Right lobe of liver (tissue), 6 donors: ENCODE data around the gene EXPH5. TPM values are rescaled to one million over a fixed set of nuclear protein-coding genes. Genes with fewer than 3 reads are reported as not detected.

Experiments
- ATAC-seq, 4 donors: fragments of 200-7000 bp; cut with Tn5 transposase; one replicate each; pipeline ENCODE4 v1.9.1; 2020; ENCODE audit warnings: mild to moderate bottlenecking in 4 of 4, moderate library complexity in 4 of 4
- DNase-seq, 3 donors: peaks; one replicate each; pipeline ENCODE4 v3.0.0-alpha.2; 2020
- H3K27ac ChIP-seq, 3 donors: fragments of 200-600 bp; one replicate each; pipeline ENCODE4 v1.8.0; 2022
- H3K27me3 ChIP-seq, 2 donors: fragments of 200-600 bp; one replicate each; pipeline ENCODE4 v1.8.0; 2022
- H3K36me3 ChIP-seq, 4 donors: fragments of 200-600 bp; sonication (generic) in 1 of 4; one replicate each; pipeline versions ENCODE4 v1.5.1 to v1.8.0; 2017 to 2022; ENCODE audit warnings: control low read depth in 1 of 4
- H3K4me1 ChIP-seq, 4 donors: fragments of 200-600 bp; sonication (generic) in 1 of 4; one replicate each; pipeline versions ENCODE4 v1.5.1 to v1.8.0; 2017 to 2022; ENCODE audit warnings: control low read depth in 1 of 4
- H3K4me3 ChIP-seq, 3 donors: fragments of 200-600 bp; one replicate each; pipeline ENCODE4 v1.8.0; 2022
- H3K9me3 ChIP-seq, 4 donors: fragments of 200-600 bp; sonication (generic) in 1 of 4; one replicate each; pipeline versions ENCODE4 v1.5.1 to v1.8.0; 2017 to 2022; ENCODE audit warnings: control low read depth in 1 of 4
- POLR2A ChIP-seq: fragments of 450-650 bp; IDR thresholded peaks from one replicate; pipeline ENCODE4 v1.6.1; 2017; ENCODE audit warnings: antibody characterized with exemption, mild to moderate bottlenecking
- WGBS: methylation state at CpG from one replicate; pipeline ENCODE4 v1.1.6; 2018; ENCODE audit warnings: low coverage, low lambda C conversion rate; ENCODE audit not compliant: insufficient coverage; ENCODE audit errors: missing lambda C conversion rate; 5-methylcytosine and 5-hydroxymethylcytosine counted together
- intact Hi-C, 2 donors: fragments of 100-400 bp; cut with DNase I; formaldehyde crosslinking; loops; one replicate each; pipeline versions ENCODE4 v1.11.2 to v1.14.1; 2022
- total RNA-seq, 6 experiments: library from RNA; depleted of rRNA in 2 of 6; stranded (reverse); fragments of >200 nt in 2 of 6; fragmentation: NEBNext Ultra II Directional in 3 of 6; extraction: Animal tissue kit (Norgen Biotek cat#: 25700) in 3 of 6; gene quantifications; one replicate each; pipeline versions ENCODE4 v1.1.0 to v1.2.4, GENCODE V29; 2016 to 2023
- TF ChIP-seq, protein P1 (sequence below), 4 donors: fragments of 200-600 bp in 3 of 4; fragments of 450-650 bp in 1 of 4; IDR thresholded peaks; one replicate each; pipeline versions ENCODE4 v1.5.1 to v1.8.0; 2016 to 2022; ENCODE audit warnings: antibody characterized with exemption in 4 of 4, mild to moderate bottlenecking in 2 of 4
- donor health status: DM: no; HTN: yes; CAD: no.
- donor health status: DM: no; HTN: no; CAD: no.
- donor health status: DM: no; HTN: no; CAD: no.
- donor health status: DM: no; HTN: yes; CAD: no.
- donor health status: DM: no; HTN: yes; CAD: no.

EXPH5 gene
- total RNA-seq, 6 experiments from 2014 or later: 8.3 to 12.4 (median 10.2) TPM

DNA sequence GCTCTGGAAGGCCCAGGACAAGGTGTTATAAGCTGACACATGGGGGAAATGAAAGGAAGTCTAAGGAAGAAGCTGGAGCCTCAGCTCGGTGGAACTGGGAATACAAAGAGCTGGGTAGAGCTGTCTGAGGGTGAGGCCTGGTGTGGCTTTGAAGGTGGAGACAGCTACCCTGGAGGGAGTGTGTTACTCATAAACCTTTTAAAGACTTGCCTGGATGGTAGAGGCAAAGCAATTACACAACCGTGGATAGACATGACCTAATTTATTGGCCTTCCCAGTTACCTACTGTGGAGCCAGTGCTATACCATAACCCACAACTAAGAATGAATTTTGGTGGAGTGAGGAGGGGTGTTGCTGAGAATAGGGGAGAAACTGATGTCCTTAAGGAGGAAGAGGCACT, 22.6 kb downstream of the EXPH5 start:
- no peaks in the 10 kb centered on the region for H3K27me3 ChIP-seq
- intact Hi-C loops: no loop called here
- DNase-seq (no peak), ATAC-seq (peak in 3 of 4 donors; percentile 8 to 54 (median 43))
- no peaks in the 10 kb centered on the region for H3K36me3 ChIP-seq
- H3K9me3 ChIP-seq: no peaks in the 10 kb centered on the region
- H3K27ac ChIP-seq: peak overlapping the region in 1 of 3 donors; percentile 65
- peaks cover 0 to 29% (median 6%) of the 10 kb centered on the region in 4 donors for H3K4me1 ChIP-seq
- no peak for TF ChIP-seq POLR2A
- TF ChIP-seq, protein P1, sequence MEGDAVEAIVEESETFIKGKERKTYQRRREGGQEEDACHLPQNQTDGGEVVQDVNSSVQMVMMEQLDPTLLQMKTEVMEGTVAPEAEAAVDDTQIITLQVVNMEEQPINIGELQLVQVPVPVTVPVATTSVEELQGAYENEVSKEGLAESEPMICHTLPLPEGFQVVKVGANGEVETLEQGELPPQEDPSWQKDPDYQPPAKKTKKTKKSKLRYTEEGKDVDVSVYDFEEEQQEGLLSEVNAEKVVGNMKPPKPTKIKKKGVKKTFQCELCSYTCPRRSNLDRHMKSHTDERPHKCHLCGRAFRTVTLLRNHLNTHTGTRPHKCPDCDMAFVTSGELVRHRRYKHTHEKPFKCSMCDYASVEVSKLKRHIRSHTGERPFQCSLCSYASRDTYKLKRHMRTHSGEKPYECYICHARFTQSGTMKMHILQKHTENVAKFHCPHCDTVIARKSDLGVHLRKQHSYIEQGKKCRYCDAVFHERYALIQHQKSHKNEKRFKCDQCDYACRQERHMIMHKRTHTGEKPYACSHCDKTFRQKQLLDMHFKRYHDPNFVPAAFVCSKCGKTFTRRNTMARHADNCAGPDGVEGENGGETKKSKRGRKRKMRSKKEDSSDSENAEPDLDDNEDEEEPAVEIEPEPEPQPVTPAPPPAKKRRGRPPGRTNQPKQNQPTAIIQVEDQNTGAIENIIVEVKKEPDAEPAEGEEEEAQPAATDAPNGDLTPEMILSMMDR (IDR thresholded peaks at IDR 0.05): no peak
- 55% methylated on average over 2 of the region's 2 CpGs for WGBS
- no peak overlapping the region for H3K4me3 ChIP-seq

DNA sequence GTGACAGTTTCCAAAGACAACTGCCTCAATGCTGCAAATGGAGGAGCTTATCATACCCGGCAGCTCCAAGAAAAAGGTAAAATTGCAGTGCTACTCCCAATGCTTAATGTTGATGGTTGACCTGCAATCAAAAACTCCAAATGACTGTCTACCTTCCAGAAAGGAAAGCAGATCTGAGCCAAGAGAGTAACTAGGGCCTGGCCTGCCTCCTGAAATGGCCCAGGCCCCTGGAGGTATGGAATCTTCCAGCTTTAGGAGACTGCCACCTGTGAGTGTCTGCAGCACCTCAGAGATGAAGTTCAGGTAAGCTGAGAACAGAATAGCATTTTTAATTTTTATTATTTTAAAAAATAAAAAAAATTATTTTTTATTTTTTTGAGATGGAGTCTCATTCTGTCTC, 23.7 kb downstream of the EXPH5 start:
- Histone ChIP-seq H3K4me1 (peaks cover 0 to 35% (median 10%) of the 10 kb centered on the region in 4 donors), H3K9me3 (no peaks in the 10 kb centered on the region), H3K27me3 (no peaks in the 10 kb centered on the region), H3K27ac (no peak overlapping the region), H3K4me3 (no peak overlapping the region), H3K36me3 (no peaks in the 10 kb centered on the region)
- TF ChIP-seq POLR2A: no peak
- TF ChIP-seq, protein P1 (IDR thresholded peaks at IDR 0.05): no peak
- intact Hi-C loops: no loop called here
- no peak for DNase-seq
- no peak for ATAC-seq
- 80% methylated on average over 1 of the region's 1 CpG for WGBS

DNA sequence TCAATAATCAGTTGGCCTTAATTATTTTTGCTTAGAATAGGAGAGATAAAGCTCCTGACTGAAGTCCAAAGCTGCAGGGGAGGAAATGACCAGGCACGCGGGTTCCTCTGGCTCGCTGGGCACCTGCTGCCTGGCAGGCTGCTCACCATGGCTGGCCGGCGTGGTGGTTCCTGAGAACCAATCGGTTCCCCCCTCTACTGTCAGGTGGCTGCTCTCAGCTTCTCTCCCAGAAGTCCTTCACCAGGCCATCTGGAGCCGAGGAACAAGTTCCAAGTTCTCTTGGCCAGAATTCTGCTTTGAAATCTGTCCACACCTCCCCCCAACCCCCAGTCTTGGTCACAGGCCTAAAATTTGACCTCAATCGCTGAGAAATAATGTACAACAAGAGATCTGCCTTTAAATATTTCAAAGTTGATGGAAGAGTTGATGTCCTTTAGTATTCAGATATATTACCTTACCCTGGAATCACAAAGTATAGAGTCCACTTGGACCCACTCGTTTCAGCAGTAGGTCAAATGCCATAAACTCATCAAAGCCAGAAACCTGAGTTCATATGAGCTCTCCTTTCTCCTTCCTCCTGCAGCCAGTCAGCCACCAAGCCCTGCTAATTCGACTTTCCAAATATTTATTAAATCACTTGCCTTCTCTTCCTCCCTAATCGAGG, 25.2 kb downstream of the EXPH5 start:
- intact Hi-C loops: no loop called here

DNA sequence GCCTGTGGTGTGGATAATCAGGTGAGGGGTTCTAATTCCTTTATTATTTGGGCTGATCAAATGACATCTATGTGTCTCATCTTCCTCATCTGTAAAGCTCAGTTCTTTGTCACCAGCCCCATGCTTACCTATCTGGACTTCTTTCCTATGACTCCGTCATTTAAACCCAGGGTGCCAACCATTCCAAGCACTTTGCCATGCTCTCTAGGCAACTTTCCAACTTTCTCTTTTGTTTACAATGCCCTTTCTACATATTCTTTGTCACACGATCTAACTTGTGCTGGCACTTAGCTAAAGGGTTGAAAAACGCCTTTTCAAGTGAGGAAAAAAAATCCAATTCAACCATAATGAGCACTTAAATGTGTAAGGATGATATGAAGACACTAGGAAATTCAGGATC, 27.9 kb downstream of the EXPH5 start:
- no peaks in the 10 kb centered on the region for H3K36me3 ChIP-seq
- no peaks in the 10 kb centered on the region for H3K9me3 ChIP-seq
- ATAC-seq (peak; percentile 58 to 71 (median 64)), DNase-seq (peak in 1 of 3 donors; percentile 53)
- peak overlapping the region in 2 of 3 donors; percentile 35 to 46 for H3K27ac ChIP-seq
- 27% methylated on average over 3 of the region's 3 CpGs for whole genome bisulfite sequencing
- no peaks in the 10 kb centered on the region for H3K27me3 ChIP-seq
- intact Hi-C loops: no loop called here
- H3K4me1 ChIP-seq: peaks cover 0 to 15% (median 7%) of the 10 kb centered on the region in 4 donors
- TF ChIP-seq, protein P1 (IDR thresholded peaks at IDR 0.05): no peak
- no peak for TF ChIP-seq POLR2A
- H3K4me3 ChIP-seq: peak overlapping the region in 2 of 3 donors; percentile 18 to 48

More for the DNA sequence above, 25.2 kb downstream of the EXPH5 start:
- TF ChIP-seq, protein P1 (IDR thresholded peaks at IDR 0.05): no peak
- peak; percentile 56 for TF ChIP-seq POLR2A
- H3K27ac ChIP-seq: peak overlapping the region; percentile 22 to 81 (median 77)
- H3K36me3 ChIP-seq: no peaks in the 10 kb centered on the region
- no peaks in the 10 kb centered on the region for H3K9me3 ChIP-seq
- H3K4me1 ChIP-seq: peaks cover 0 to 35% (median 10%) of the 10 kb centered on the region in 4 donors
- ATAC-seq (peak; percentile 77 to 94 (median 86)), DNase-seq (peak; percentile 72 to 90 (median 88))
- WGBS: 19% methylated on average over 4 of the region's 11 CpGs
- H3K27me3 ChIP-seq: no peaks in the 10 kb centered on the region
- H3K4me3 ChIP-seq: peak overlapping the region; percentile 9 to 48 (median 45)
